SH-SY5Y (cell line): ENCODE data around the gene URI1.

ENCODE experiments used
- GATA2 ChIP-seq: IDR thresholded peaks from 2 replicates; pipeline ENCODE4 v1.6.1; 2011; ENCODE audit warnings: mild to moderate bottlenecking, low read depth, low read length
- GATA3 ChIP-seq: IDR thresholded peaks from 2 replicates; pipeline ENCODE4 v1.6.1; 2011; ENCODE audit warnings: low read depth, mild to moderate bottlenecking, low read length, moderate library complexity

GRCh38 chr19:29966588-29967249 lies 24.7 kb downstream of the URI1 start:
- TF ChIP-seq GATA3, result no peak
- no peak for TF ChIP-seq GATA2
